Measurements from ENCODE around the gene ANKRD18A. TPM values are rescaled to one million over a fixed set of nuclear protein-coding genes. Genes with fewer than 3 reads are reported as not detected.

ANKRD18A gene
- total and polyA plus RNA-seq, 4 donors = 0.35 to 6.7 (median 3.6) TPM

DNA sequence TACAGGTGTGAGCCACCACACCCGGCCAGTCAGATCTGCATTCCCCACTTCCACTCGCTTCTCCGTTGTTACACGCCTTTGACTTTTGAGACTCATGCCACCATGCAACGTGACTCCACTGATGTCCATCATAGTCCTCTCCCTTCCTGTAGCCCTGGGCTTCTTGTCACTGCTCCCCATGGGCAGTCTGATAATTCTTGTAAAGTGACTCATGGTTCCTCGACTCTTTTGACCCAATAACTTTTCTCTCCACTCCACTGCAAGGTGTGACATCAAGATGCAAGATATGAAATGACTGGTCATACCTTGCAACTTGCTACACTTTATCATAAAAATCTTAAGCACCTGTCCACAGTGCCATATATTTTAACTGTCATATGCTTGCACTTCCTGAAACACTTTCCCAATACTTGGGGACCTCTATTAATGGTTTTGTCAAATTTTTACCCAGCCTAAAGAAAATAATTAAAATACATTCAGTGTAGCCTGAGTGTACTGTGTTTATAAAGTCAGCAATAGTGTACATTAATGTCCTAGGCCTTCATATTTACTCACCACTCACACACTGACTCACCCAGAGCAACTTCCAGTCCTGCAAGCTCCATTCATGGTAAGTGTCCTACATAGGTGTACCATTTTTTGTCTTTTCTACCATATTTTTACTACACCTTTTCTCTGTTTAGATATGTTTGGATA lies 18.6 kb upstream of the ANKRD18A start:
- no peak for TF ChIP-seq CTCF (IDR thresholded peaks at IDR 0.05; ENCODE audit: control extremely low read depth, extremely low read depth)
- no peak for ATAC-seq (ENCODE audit: insufficient read depth, low FRiP score)
- H3K27ac ChIP-seq (ENCODE audit: low read depth in 1 of 2, low read length in 1 of 2) = no peak overlapping the region
- H3K4me1 ChIP-seq (ENCODE audit: control insufficient read depth in 5 of 5, insufficient read depth in 5 of 5, low read length in 5 of 5) = no peaks in the 10 kb centered on the region
- H3K27me3 ChIP-seq (ENCODE audit: control insufficient read depth in 3 of 3, insufficient read depth in 3 of 3, low read length in 2 of 3) = no peaks in the 10 kb centered on the region
- WGBS, 2 donors = 90 to 91% methylated on average over 6 of the region's 6 CpGs
- DNase-seq = no peak
- H3K4me3 ChIP-seq = no peak overlapping the region
- H3K9me3 ChIP-seq (ENCODE audit: control insufficient read depth in 4 of 4, insufficient read depth in 3 of 4, low read length in 3 of 4) = no peaks in the 10 kb centered on the region
- H3K36me3 ChIP-seq (ENCODE audit: control insufficient read depth in 4 of 4, insufficient read depth in 4 of 4, low read length in 4 of 4) = no peaks in the 10 kb centered on the region
- no peak overlapping the region for H3K9ac ChIP-seq (ENCODE audit: insufficient read depth in 1 of 2, low read length in 2 of 2)

- Histone ChIP-seq H3K9me3 (ENCODE audit: control insufficient read depth in 4 of 4, insufficient read depth in 3 of 4, low read length in 3 of 4) (no peaks in the 10 kb centered on the region), H3K9ac (ENCODE audit: insufficient read depth in 1 of 2, low read length in 2 of 2) (no peak overlapping the region), H3K27me3 (ENCODE audit: control insufficient read depth in 3 of 3, insufficient read depth in 3 of 3, low read length in 2 of 3) (peaks cover 0 to 2% (median 1%) of the 10 kb centered on the region in 3 donors), H3K36me3 (ENCODE audit: control insufficient read depth in 4 of 4, insufficient read depth in 4 of 4, low read length in 4 of 4) (no peaks in the 10 kb centered on the region), H3K27ac (ENCODE audit: low read depth in 1 of 2, low read length in 1 of 2) (no peak overlapping the region), H3K4me1 (ENCODE audit: control insufficient read depth in 5 of 5, insufficient read depth in 5 of 5, low read length in 5 of 5) (no peaks in the 10 kb centered on the region), H3K4me3 (no peak overlapping the region)
- TF ChIP-seq CTCF (IDR thresholded peaks at IDR 0.05; ENCODE audit: control extremely low read depth, extremely low read depth) = no peak
- 78 to 81% methylated on average over 3 of the region's 3 CpGs for WGBS, 2 donors
- ATAC-seq (ENCODE audit: insufficient read depth, low FRiP score) = no peak
- DNase-seq = no peak
Observed at GRCh38 chr9:38634315-38634714, 13.9 kb upstream of the ANKRD18A start.

- Histone ChIP-seq H3K9me3 (ENCODE audit: control insufficient read depth in 4 of 4, insufficient read depth in 3 of 4, low read length in 3 of 4) (peaks cover 0 to 6% (median under 1%) of the 10 kb centered on the region in 4 donors), H3K9ac (ENCODE audit: insufficient read depth in 1 of 2, low read length in 2 of 2) (no peak overlapping the region), H3K4me3 (no peak overlapping the region), H3K27me3 (ENCODE audit: control insufficient read depth in 3 of 3, insufficient read depth in 3 of 3, low read length in 2 of 3) (peaks cover 0 to 9% (median 8%) of the 10 kb centered on the region in 3 donors), H3K27ac (ENCODE audit: low read depth in 1 of 2, low read length in 1 of 2) (no peak overlapping the region), H3K36me3 (ENCODE audit: control insufficient read depth in 4 of 4, insufficient read depth in 4 of 4, low read length in 4 of 4) (no peaks in the 10 kb centered on the region), H3K4me1 (ENCODE audit: control insufficient read depth in 5 of 5, insufficient read depth in 5 of 5, low read length in 5 of 5) (no peaks in the 10 kb centered on the region)
- WGBS, 2 donors = 85 to 91% methylated on average over 4 of the region's 4 CpGs
- ATAC-seq (ENCODE audit: insufficient read depth, low FRiP score) = no peak
- DNase-seq = no peak
- TF ChIP-seq CTCF (IDR thresholded peaks at IDR 0.05; ENCODE audit: control extremely low read depth, extremely low read depth) = no peak
Observed at GRCh38 chr9:38629511-38629910, 9.1 kb upstream of the ANKRD18A start.
